HG02623 (cell line): ENCODE data around the gene NPIPB2.
"Not testable (repeated sequence)": the region's sequence is repeated elsewhere in the genome, so short reads cannot be mapped to it uniquely, and the experiment has no call there.

Experiments used
- ATAC-seq: cut with Tn5 transposase; IDR thresholded peaks from one replicate; pipeline ENCODE4 v1.9.1; 2021; ENCODE audit warnings: moderate library complexity; ENCODE audit not compliant: unreplicated experiment

Gene NPIPB2

GRCh38 chr16:11941945-11942344, at the start of gene NPIPB2:
Gene NPIPB2 (minus strand): TSS chr16:11942045. CDS start chr16:11942045, 0 bp downstream.
- ATAC-seq, result not testable (repeated sequence)

GRCh38 chr16:11990702-11991390, 49.0 kb upstream of the NPIPB2 start:
- no peak for ATAC-seq

- no peak for ATAC-seq
Measured at GRCh38 chr16:11988258-11988978, 46.6 kb upstream of the NPIPB2 start.

GRCh38 chr16:11986521-11987057, 44.7 kb upstream of the NPIPB2 start:
- ATAC-seq, result no peak

GRCh38 chr16:11985250-11985649, 43.4 kb upstream of the NPIPB2 start:
- ATAC-seq, result no peak

GRCh38 chr16:11980136-11980844, 38.4 kb upstream of the NPIPB2 start:
- no peak for ATAC-seq

- no peak for ATAC-seq
Measured at GRCh38 chr16:11979013-11979672, 37.3 kb upstream of the NPIPB2 start.

GRCh38 chr16:11978080-11978479, 36.2 kb upstream of the NPIPB2 start:
- ATAC-seq, result no peak

GRCh38 chr16:11977376-11978041, 35.7 kb upstream of the NPIPB2 start:
- ATAC-seq, result no peak

GRCh38 chr16:11976850-11977375, 35.1 kb upstream of the NPIPB2 start:
- ATAC-seq, result no peak

- ATAC-seq, result no peak
Measured at GRCh38 chr16:11973070-11973469, 31.2 kb upstream of the NPIPB2 start.

- ATAC-seq, result no peak
Measured at GRCh38 chr16:11972128-11972527, 30.3 kb upstream of the NPIPB2 start.

GRCh38 chr16:11970292-11970691, 28.4 kb upstream of the NPIPB2 start:
- not testable (repeated sequence) for ATAC-seq

- no peak for ATAC-seq
Measured at GRCh38 chr16:11968577-11968976, 26.7 kb upstream of the NPIPB2 start.

GRCh38 chr16:11967195-11967911, 25.5 kb upstream of the NPIPB2 start:
- ATAC-seq, result no peak

GRCh38 chr16:11966173-11966572, 24.3 kb upstream of the NPIPB2 start:
- no peak for ATAC-seq

GRCh38 chr16:11964761-11965551, 23.1 kb upstream of the NPIPB2 start, which contains the start of gene TNFRSF17:
Gene TNFRSF17 (plus strand): TSS chr16:11965210. CDS start chr16:11965325, 115 bp downstream.
- ATAC-seq, result peak; percentile 67

- ATAC-seq, result no peak
Measured at GRCh38 chr16:11963706-11964105, 21.9 kb upstream of the NPIPB2 start.

- not testable (repeated sequence) for ATAC-seq
Measured at GRCh38 chr16:11962978-11963377, 21.1 kb upstream of the NPIPB2 start.
